ENCODE measurements around the gene VAPB.
A peak's percentile ranks its signal among the peaks of the same experiment; 100 is the strongest.

Gene VAPB

DNA sequence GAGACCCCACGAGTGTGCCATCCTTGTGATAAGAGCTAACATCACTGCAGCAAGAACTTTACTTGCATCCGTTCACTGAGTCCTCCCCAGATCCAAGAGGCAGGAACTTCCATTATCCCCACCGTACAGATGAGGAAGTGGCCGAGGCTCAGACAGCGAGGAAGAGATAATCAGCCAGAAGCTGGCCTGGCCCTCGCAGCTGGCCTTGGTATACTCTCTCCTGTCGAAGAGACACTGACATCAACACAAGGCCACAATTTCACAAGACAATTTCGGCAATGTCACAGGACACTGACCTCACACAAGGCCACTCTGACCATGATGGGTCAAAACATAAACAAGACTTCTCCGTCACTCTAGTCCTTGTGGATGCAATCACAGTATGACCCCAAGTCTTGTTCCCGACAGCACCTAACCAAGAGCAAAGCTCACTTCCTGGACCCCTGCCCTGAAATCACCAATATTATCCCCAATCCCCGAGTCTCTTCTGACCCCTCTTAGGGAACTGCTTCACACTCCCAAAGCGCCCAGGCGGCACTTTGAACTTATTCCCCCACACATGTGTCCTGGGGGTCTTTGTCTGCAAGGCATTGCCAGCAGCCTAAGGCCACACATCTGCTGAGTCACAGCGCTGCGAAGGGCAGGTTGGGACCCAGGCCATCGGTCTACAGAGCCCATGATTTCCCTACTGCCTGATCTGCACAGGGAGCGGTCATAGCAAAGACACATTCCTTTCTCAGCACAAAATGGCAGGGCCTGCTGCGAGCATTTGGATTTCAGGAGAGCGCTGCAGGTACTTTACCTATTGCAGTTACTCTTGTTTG lies 14.8 kb upstream of the VAPB start:
- Mint-ChIP-seq H3K9me3 (no peaks in the 10 kb centered on the region), H3K27me3 (peaks cover 26% of the 10 kb centered on the region), H3K4me3 (no peak overlapping the region), H3K27ac (peak overlapping the region in 1 of 2 donors; percentile 61), H3K4me1 (no peaks in the 10 kb centered on the region)
- ATAC-seq: no peak
- DNase-seq: no peak

DNA sequence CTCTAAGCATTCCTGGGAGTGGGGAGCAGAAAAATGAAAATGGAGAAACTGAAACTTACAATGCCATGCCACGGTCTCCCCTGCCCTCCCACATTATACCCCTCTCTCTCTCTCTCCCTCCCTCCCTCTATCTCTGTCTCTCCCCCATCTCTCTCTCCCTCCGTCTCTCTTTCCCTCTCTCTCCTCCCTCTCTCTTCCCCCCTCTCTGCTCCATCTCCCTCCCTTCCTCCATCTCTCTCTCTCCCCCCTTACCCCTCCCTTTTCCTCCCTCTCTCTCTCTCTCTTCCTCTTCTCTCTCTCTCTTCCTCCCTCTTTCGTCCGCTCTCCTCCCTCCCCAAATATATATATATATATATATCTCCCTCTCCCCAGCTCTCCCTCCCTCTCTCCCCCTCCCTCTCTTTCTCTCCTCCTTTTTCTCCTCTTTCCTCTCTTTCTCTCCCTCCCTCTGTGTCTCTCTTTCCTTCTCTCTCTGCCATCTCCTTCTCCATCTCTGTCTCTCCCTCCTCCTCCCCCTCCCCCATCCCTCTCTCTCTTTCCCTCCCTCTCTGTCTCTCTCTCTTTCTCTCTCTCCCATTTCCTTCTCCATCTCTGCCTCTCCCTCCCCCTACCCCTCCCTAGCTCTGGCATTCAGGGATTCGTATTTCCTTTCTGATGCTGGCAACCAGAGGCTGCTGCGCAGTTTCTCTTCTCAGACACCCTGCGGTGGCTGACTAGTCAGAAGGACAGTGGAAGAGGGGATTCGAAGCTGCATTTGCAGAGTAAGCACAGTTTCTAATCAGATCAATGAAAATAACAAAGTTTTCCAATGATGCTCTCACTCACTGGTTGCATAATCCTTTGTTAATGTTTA lies 13.9 kb upstream of the VAPB start:
- Mint-ChIP-seq H3K9me3 (no peaks in the 10 kb centered on the region), H3K4me3 (no peak overlapping the region), H3K27me3 (peaks cover 26% of the 10 kb centered on the region), H3K27ac (no peak overlapping the region), H3K4me1 (no peaks in the 10 kb centered on the region)
- DNase-seq (no peak), ATAC-seq (no peak)

- ATAC-seq: no peak
- no peak overlapping the region for H3K27ac Mint-ChIP-seq
Observed at GRCh38 chr20:58375759-58376352, 13.2 kb upstream of the VAPB start.

DNA sequence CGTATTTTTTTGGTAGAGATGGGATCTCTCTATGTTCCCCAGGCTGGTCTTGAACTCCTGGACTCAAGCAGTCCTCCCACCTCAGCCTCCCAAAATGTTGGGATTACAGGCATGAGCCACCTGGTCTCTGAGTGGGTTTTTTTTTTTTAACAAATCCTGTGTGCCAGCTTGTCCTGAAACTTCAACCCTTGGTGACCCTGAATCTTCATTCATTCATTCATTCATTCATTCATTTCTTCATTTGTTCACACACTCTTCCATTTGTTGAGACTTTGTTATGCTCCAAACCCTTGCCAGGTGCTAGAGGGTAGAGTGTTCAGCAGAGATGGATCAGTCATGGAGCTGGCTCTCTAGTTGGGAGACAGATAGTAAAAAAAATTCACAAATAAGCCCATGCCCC lies 12.0 kb upstream of the VAPB start:
- no peak overlapping the region for H3K27ac Mint-ChIP-seq
- no peak for DNase-seq
- no peak overlapping the region for H3K4me3 Mint-ChIP-seq
- H3K4me1 Mint-ChIP-seq: no peaks in the 10 kb centered on the region
- H3K9me3 Mint-ChIP-seq: peaks cover 14 to 16% of the 10 kb centered on the region in 2 donors
- peaks cover 34% of the 10 kb centered on the region for H3K27me3 Mint-ChIP-seq
- ATAC-seq: no peak

More at GRCh38 chr20:58375759-58376352, 13.2 kb upstream of the VAPB start:
- no peak for DNase-seq
- Mint-ChIP-seq H3K4me1 (no peaks in the 10 kb centered on the region), H3K9me3 (peaks cover 3 to 4% of the 10 kb centered on the region in 2 donors), H3K27me3 (peaks cover 31% of the 10 kb centered on the region), H3K4me3 (no peak overlapping the region)

GRCh38 chr20:58377766-58378401 lies 11.1 kb upstream of the VAPB start:
- ATAC-seq (no peak), DNase-seq (no peak)
- Mint-ChIP-seq H3K27me3 (peaks cover 34% of the 10 kb centered on the region), H3K4me3 (no peak overlapping the region), H3K4me1 (no peaks in the 10 kb centered on the region), H3K9me3 (peaks cover 14 to 24% of the 10 kb centered on the region in 2 donors), H3K27ac (no peak overlapping the region)

DNA sequence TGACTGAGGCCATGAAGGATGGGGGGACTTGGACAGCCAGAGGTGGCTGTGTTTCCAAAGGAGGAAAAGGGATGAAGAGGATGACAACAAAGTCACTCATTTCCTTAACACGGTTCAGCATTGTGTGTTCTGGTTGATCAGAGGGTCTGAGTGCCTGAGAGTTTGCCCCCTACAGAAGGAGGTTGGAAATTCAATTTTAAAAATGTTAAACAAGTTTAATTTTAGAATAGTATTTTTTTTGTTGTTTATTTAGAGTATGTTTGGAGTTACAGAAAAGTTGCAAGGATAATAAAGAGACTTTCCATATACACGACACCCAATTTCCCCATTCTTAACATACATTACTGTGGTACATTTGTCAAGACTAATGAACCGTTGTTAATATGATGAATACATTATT lies 10.3 kb upstream of the VAPB start:
- Mint-ChIP-seq H3K27ac (no peak overlapping the region), H3K4me1 (no peaks in the 10 kb centered on the region), H3K9me3 (peaks cover 14 to 24% of the 10 kb centered on the region in 2 donors), H3K27me3 (peaks cover 42% of the 10 kb centered on the region), H3K4me3 (no peak overlapping the region)
- DNase-seq (no peak), ATAC-seq (no peak)

GRCh38 chr20:58381627-58382026 lies 7.4 kb upstream of the VAPB start:
- no peak for ATAC-seq
- Mint-ChIP-seq H3K27me3 (peaks cover 45% of the 10 kb centered on the region), H3K27ac (no peak overlapping the region), H3K4me3 (no peak overlapping the region), H3K9me3 (peaks cover 14 to 24% of the 10 kb centered on the region in 2 donors), H3K4me1 (no peaks in the 10 kb centered on the region)
- no peak for DNase-seq

GRCh38 chr20:58382096-58382495 lies 6.9 kb upstream of the VAPB start:
- no peak for ATAC-seq
- Mint-ChIP-seq H3K9me3 (peaks cover 14 to 24% of the 10 kb centered on the region in 2 donors), H3K27ac (no peak overlapping the region), H3K4me3 (no peak overlapping the region), H3K27me3 (peaks cover 43% of the 10 kb centered on the region), H3K4me1 (no peaks in the 10 kb centered on the region)
- no peak for DNase-seq

DNA sequence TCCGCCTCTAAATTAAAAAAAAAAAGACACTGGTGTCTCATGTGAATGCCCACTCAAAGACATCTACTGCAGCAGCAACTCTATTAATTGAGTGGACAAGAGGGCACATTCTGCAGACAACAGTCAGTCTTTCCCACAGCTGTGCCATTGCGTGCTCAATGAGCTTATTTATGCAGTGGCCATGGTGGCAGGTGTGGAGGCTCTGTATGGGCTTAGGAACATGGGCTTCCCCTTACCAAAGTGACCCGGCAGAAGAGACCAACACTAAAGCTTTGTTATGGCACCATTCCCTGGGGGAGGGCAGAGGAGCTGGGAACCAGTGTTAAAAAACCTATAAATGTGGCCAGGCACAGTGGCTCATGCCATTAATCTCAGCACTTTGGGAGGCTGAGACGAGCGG lies 4.2 kb upstream of the VAPB start:
- ATAC-seq: no peak
- H3K27ac Mint-ChIP-seq: no peak overlapping the region

GRCh38 chr20:58388028-58388601 lies 914 bp upstream of the VAPB start:
- DNase-seq (no peak), ATAC-seq (no peak)
- Mint-ChIP-seq H3K27me3 (peaks cover 18% of the 10 kb centered on the region), H3K4me3 (peak overlapping the region in 1 of 2 donors; percentile 96), H3K9me3 (peaks cover 0 to 8% of the 10 kb centered on the region in 2 donors), H3K4me1 (peaks cover 34% of the 10 kb centered on the region), H3K27ac (no peak overlapping the region)

More for the DNA sequence above, 4.2 kb upstream of the VAPB start:
- H3K27me3 Mint-ChIP-seq: peaks cover 28% of the 10 kb centered on the region
- peaks cover 14 to 24% of the 10 kb centered on the region in 2 donors for H3K9me3 Mint-ChIP-seq
- H3K4me1 Mint-ChIP-seq: peaks cover under 1% of the 10 kb centered on the region
- no peak overlapping the region for H3K4me3 Mint-ChIP-seq
- no peak for DNase-seq

- ATAC-seq (peak; percentile 56), DNase-seq (peak in 1 of 2 donors; percentile 34)
- Mint-ChIP-seq H3K27me3 (peaks cover 5% of the 10 kb centered on the region), H3K27ac (peak overlapping the region; percentile 96 to 98), H3K4me3 (peak overlapping the region; percentile 93 to 96), H3K9me3 (peaks cover 0 to 8% of the 10 kb centered on the region in 2 donors), H3K4me1 (peaks cover 47% of the 10 kb centered on the region)
Observed at GRCh38 chr20:58389324-58389967, 417 bp downstream of the VAPB start.

DNA sequence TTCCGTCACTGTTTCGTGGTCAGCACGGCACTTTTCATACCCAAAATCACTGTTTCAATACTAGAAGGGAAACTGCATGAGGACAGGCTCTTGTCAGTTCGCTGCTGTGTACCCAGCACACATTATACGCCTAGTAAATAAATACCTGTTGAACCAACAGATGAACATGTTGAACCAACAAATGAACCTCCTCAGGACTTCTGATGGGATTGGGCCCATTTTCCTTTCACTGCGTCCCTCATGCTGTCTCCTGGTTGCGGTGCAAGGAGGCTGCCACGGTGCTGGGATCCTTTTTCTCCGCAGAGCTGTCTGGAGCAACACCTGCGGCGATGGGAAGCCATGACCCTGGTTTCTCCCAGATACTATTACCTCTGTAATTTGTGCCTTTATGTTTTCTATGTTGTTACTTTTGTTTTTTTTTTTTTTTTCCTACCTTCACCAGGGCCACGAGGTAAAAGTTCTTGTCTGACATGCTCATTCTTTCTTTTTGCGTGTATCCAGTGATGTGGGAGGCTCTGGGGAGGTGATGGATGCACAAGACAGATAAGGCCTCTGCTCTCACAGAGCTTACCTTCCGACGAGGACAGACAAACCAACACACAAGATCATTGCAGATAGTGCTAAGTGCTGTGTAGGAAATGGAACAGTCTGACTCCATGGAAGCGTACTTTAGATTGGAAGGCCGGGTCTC lies 1.1 kb downstream of the VAPB start:
- DNase-seq (no peak), ATAC-seq (no peak)
- H3K27me3 Mint-ChIP-seq: no peaks in the 10 kb centered on the region
- H3K27ac Mint-ChIP-seq: peak overlapping the region; percentile 96 to 98
- H3K4me1 Mint-ChIP-seq: peaks cover 53% of the 10 kb centered on the region
- H3K4me3 Mint-ChIP-seq: peak overlapping the region; percentile 93 to 96
- H3K9me3 Mint-ChIP-seq: peaks cover 0 to 8% of the 10 kb centered on the region in 2 donors

DNA sequence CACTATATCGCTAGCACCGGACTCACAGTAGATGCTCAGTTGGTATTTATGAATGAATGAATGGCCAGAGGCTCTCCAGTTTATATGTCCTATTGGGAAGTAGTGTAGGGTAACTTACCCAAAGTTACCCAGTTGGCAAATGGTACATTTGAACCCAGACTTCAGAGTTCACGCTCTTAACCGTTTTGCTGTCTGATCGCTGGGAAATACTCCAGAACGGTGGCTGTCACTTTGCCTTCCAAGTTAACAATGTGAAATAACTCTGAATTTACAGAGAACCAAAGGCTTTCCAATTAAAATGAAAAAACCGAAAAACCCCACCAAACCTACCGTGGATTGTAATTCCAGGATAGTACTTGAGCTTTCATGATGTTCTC lies 1.6 kb downstream of the VAPB start:
- no peak for ATAC-seq
- H3K9me3 Mint-ChIP-seq: peaks cover 0 to 8% of the 10 kb centered on the region in 2 donors
- H3K4me1 Mint-ChIP-seq: peaks cover 58% of the 10 kb centered on the region
- no peak overlapping the region for H3K27ac Mint-ChIP-seq
- peak overlapping the region; percentile 93 to 96 for H3K4me3 Mint-ChIP-seq
- no peak for DNase-seq
- no peaks in the 10 kb centered on the region for H3K27me3 Mint-ChIP-seq

DNA sequence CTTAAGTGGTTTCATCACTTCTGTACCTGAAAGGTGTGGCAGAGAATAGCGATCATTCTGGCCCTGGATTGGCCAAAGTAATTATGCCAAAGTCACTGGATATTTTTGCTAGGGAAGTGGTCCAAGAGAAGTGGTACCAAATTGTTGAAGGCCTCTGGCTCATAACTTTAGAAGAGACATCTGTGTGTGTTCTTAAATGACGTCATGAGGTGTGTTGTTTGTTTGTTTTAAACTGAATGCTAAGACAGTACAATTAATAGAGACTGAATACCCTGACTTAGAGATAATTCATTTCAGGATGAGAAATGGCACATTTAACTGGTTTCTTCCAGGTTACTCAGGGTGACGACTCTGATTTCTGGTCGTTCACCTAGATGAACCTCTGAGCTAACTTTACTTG lies 3.3 kb downstream of the VAPB start:
- Mint-ChIP-seq H3K27me3 (no peaks in the 10 kb centered on the region), H3K4me1 (peaks cover 70% of the 10 kb centered on the region), H3K27ac (no peak overlapping the region), H3K4me3 (peak overlapping the region in 1 of 2 donors; percentile 18), H3K9me3 (peaks cover 0 to 8% of the 10 kb centered on the region in 2 donors)
- ATAC-seq (no peak), DNase-seq (no peak)
